GM12872 (cell line): ENCODE measurements around the gene UGT1A1.

Experiments
- TF ChIP-seq, protein P1 (sequence below): IDR thresholded peaks from 3 replicates; pipeline ENCODE4 v1.5.1; 2011; ENCODE audit warnings: low read depth, mild to moderate bottlenecking, low read length, moderate library complexity; ENCODE audit not compliant: insufficient read depth

Gene UGT1A1

DNA sequence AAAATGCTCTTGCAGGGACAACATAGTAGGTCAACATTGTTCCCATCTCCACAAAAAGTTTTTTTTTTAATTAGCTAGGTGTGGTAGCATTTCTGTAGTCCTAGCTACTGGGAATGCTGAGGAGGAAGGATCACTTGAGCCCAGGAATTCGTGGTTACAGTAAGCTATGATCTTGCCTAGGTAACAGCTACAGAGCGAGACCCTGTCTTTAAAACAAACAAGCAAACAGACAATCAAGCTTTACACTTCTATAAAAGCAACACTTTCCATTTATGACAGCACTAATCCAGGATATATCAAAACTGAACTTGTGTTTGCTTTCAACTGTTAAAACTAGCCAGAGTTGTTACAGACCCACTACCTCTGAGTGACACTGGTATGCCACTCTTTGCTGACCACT, 19.2 kb upstream of the UGT1A1 start:
- TF ChIP-seq, protein P1, sequence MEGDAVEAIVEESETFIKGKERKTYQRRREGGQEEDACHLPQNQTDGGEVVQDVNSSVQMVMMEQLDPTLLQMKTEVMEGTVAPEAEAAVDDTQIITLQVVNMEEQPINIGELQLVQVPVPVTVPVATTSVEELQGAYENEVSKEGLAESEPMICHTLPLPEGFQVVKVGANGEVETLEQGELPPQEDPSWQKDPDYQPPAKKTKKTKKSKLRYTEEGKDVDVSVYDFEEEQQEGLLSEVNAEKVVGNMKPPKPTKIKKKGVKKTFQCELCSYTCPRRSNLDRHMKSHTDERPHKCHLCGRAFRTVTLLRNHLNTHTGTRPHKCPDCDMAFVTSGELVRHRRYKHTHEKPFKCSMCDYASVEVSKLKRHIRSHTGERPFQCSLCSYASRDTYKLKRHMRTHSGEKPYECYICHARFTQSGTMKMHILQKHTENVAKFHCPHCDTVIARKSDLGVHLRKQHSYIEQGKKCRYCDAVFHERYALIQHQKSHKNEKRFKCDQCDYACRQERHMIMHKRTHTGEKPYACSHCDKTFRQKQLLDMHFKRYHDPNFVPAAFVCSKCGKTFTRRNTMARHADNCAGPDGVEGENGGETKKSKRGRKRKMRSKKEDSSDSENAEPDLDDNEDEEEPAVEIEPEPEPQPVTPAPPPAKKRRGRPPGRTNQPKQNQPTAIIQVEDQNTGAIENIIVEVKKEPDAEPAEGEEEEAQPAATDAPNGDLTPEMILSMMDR = no peak

DNA sequence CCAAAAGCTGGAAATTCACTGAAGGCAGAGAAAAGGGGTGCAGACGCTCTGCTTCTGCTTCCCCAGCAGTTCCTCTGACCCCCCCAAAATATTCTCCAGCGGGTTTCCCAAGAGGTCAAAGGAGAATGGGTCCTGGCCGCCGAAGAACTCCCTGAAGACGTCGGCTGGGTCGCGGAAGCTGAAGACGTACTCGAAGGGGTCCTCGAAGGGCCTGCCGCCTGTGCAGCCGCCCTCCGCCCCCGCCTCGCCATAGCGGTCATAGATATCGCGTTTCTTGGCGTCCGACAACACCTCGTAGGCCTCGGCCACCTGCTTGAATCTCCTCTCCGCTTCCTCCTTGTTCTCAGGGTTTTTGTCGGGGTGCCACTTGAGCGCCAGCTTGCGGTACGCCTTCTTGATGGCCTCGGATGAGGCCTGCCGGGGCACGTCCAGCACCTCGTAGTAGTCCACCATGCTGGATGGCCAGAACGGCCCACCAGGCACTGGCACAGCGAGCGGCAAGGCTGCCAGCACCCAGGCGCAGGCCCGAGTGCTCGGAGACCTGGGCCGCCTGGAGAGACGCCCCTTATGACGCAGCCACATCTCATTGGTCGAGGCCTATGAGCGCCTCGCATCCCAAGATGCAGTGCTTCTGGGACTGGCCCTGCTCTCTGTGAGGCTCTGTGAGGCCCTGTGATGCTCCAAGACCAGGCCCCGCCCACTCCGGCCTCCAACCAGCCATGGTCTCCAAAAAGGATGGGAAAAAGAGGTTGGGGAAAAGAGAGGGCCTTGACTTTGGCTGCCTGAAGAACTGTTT, 16.4 kb upstream of the UGT1A1 start:
- TF ChIP-seq, protein P1 = no peak

DNA sequence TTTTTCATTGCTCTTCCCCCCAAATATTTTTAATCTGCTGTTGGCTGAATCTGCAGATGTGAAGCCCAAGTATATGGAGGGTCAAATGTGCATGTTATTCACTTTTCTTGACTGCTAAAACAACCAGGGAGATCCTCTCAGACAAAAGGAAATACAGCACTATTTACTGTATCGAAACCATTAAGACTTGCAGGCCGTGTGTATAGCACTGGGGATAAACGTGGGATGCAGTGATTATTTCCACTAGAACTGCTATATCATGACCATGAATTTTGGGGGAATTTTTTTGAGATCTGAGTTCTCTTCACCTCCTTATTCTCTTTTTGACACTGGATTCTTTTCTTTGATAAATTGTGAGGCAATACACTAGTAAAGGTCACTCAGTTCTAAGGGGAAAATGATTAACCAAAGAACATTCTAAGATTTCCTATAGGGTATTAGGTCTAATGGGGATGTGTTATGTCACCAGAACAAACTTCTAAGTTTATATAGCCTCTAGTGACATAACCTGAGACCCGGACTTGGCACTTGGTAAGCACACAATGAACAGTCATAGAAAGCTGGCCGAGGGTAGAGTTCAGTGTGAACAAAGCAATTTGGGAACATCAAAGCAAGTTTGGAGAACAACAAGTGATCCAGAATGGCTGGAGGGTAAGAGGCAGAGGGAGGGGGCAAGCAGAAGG, 14.9 kb upstream of the UGT1A1 start:
- TF ChIP-seq, protein P1 = no peak

DNA sequence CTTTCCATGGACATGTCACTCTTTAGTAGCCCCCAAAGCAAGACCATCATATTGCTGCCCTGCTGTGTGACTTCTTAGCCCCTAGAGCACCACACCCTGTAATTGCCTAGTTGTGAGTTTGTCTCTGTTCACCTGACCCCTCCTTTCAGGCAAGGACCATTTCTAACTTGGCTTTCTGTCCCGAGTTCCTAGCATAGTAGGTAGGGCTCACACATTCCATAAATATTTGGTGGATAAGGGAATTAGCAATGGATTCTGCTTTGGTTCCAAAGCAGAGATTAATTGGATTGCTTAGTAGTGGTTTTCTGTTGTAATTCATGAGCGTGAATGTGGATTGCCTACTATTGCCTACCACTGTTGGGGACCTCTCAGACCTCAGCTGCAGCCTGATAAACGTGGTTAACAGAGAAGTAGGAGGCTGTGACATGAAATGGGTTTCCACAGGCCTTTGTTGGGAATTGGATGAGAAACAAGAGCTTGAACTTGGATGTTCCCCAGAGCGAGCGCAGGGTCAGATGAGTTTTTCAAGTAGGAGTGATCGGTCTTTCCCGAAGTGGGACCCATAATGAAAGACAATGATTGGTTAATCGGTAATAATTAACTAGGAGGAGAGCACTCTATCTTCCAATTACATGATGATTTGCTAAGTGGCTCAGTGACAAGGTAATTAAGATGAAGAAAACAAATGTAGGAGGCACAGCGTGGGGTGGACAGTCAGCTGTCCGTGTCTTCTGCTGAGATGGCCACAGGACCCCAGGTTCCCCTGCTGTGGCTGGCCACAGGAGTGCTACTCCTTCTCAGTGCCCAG, 13.4 kb upstream of the UGT1A1 start:
- TF ChIP-seq, protein P1 = no peak

DNA sequence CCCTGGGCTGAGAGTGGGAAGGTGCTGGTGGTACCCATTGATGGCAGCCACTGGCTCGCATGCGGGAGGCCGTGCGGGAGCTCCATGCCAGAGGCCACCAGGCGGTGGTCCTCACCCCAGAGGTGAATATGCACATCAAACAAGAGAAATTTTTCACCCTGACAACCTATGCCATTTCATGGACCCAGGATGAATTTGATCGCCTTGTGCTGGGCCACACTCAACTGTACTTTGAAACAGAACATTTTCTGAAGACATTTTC, 12.9 kb upstream of the UGT1A1 start:
- TF ChIP-seq, protein P1 = no peak

DNA sequence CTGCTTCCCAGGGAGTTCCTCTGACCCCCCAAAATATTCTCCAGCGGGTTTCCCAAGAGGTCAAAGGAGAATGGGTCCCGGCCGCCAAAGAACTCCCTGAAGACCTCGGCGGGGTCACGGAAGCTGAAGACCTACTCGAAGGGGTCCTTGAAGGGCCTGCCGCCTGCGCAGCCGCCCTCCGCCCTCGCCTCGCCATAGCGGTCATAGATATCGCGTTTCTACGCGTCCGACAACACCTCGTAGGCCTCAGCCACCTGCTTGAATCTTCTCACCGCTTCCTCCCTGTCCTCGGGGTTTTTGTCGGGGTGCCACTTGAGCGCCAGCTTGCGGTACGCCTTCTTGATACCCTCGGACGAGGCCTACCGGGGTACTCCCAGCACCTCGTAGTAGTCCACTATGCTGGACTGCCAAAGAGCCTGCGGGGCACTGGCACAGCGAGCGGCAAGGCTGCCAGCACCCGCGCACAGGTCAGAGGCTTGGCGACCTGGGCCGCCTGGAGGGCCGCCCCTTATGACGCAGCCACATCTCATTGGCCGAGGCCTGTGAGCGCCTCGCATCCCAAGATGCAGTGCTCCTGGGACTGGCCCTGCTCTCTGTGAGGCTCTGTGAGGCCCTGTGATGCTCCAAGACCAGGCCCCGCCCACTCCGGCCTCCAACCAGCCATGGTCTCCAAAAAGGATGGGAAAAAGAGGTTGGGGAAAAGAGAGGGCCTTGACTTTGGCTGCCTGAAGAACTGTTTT, 5.0 kb upstream of the UGT1A1 start:
- TF ChIP-seq, protein P1 = no peak
